M059J (cell line): Measurements from ENCODE around the gene TOMM22. TPM values are rescaled to one million over a fixed set of nuclear protein-coding genes. Genes with fewer than 3 reads are reported as not detected.
A peak's percentile ranks its signal among the peaks of the same experiment; 100 is the strongest.

Experiments
- DNase-seq: peaks from one replicate; pipeline ENCODE4 v3.0.0-alpha.2; 2012; ENCODE audit warnings: low read depth
- total RNA-seq: library from RNA; depleted of rRNA; stranded (reverse); fragments of >200 nt; shearing (Covaris generic); gene quantifications from 2 replicates; pipeline ENCODE4 v1.2.3, GENCODE V29; 2014

TOMM22 gene
- total RNA-seq, 1 experiment from 2014 or later, result 52.4 TPM

DNA sequence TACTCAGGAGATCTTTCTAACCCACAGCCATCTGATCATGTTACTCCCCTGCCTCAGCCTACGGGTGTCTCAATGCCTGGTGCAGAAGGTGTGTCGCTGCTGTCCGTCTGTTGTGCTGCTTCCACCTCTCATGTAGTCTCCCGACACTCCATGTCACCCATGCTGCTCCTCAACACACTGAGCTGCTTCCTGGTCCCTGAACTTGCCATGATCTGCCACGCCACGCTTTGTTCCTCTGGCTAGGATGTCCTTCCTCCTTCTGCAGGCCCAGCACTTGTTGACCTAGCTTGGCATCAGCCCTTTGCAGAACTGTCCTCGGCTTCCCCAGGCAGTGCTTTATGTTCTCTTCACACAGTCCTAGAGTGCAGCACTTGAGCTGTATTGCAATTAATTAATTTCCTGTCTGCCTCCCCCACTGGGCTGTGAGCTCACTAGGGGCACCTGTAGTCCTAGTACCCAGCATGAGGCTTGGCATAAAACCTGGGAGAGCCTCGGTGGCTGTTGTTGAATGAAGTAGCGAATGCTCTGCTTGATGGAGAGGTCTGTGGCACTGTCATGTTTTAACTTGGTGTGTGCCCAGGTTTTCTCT is 33.5 kb downstream of the TOMM22 start:
- no peak for DNase-seq

DNA sequence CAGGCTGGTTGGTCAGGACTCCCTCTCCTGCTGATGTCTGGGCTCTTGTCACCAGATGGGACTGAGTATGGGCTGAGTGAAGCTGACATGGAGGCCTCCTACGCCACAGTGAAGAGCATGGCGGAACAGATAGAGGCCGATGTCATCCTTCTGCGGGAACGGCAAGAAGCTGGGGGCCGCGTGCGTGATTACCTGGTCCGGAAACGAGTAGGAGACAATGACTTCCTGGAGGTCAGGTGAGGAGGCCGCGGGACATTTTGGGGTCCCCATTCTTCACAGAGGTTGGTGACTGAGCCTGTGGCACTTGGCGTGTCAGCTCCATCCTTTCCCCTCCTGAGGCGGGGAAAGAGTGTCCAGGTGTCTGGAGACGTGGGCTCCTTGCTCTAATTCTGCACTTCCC is 34.1 kb downstream of the TOMM22 start:
- no peak for DNase-seq

DNA sequence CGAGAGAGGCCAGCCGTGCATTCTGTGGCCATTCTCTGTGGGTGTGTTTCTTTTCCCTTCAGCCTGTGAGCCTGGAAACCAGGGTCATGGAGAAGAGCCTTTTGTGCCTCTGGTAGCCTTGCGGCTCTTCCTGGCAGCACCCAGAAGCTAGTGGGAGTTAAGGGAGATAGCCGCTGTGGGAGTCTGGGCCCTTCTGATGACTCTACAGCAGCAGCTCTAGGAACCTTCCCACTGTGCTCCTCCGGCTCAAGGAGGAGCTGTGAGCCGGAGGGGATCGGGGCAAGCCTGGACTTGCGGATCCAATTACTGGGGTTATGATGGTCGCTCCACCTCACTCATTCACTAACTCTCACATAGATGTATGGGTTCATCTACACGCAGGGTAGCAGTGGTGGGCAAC is 34.5 kb downstream of the TOMM22 start:
- DNase-seq, result no peak

DNA sequence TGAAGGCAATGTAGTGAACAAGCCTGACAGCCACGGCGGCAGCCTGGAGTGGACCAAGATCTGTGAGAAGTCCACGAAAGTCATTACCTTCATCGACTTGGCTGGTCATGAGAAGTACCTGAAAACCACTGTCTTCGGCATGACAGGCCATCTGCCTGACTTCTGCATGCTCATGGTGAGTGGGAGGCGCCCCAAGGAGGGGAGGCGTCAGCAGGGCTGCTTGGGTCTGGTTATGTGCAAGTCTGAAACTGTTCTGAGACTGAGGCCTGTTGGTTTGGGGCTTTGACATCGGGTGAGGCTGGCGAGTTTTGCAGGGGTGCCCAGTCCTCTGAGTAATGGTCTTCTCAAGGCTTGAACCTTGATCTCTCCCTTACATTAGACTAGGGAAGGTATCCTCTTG is 35.1 kb downstream of the TOMM22 start:
- DNase-seq, result no peak

DNA sequence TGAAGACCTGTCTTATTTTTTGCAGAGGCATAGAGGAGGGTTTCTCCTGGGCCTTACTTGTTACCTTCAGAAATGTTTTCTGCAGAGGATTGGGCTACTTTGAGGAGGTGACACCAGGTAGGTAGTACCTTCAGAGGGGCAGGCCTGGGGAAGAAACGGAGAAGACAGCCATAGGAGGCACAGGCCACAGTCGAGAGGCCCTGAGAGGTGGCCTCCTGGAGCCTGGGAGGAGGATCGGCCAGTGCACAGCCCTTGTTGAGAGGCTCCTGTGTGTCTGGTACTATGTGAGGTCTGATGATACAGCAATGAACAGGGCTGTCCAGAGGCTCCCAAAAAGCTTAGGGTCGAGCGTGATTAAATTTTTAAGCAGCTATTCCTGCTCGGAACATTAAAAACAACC is 35.5 kb downstream of the TOMM22 start:
- no peak for DNase-seq

DNA sequence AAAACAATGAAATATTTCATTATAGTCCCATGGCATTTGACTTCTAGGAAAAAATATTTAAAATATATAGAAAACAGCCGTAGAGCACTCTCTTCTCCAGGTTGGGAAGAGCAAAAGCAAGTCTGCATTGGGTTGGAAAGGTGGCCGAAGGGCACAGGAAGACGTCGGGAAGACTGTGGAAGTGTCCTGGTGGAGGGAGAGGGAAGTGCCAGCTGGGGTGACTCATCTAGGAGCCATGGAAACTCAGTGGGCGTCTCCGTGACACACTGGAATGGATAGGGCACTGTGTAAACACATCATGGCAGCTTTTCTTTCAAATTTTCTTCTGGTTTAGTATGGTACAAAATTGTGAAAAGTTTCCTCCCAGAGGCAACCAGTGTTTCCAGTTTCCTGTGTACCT is 36.7 kb downstream of the TOMM22 start:
- DNase-seq, result peak; percentile 89

DNA sequence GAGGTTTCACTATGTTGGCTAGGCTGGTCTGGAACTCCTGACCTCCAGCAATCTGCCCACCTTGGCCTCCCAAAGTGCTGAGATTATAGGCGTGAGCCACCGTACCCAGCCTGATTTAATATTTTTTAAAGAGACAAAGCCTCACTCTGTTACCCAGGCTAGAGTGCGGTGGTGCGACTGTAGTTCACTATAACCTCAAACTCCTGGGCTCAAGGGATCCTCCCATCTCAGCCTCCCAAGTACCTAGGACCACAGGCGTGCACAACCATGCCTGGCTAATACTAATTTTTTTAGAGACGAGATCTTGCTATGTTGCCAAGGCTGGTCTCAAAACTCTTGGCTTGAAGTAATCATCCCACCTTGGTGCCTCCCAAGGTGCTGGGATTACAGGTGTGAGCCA is 37.4 kb downstream of the TOMM22 start:
- DNase-seq, result no peak

DNA sequence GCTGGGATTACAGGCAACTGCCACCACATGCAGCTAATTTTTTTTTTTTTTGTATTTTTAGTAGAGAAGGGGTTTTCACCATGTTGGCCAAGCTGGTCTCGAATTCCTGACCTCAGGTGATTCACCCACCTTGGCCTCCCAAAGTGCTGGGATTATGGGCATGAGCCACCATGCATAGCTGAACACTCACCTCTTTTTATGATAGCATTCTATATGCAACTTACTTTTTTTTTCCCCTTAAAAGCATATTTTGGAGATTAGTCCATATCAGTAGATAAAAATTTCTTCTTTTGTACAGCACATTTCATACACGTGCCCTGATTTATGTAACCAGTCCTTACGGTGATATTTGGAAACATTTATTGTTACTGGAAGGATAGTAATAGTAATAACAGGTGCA is 38.6 kb downstream of the TOMM22 start:
- DNase-seq, result no peak

DNA sequence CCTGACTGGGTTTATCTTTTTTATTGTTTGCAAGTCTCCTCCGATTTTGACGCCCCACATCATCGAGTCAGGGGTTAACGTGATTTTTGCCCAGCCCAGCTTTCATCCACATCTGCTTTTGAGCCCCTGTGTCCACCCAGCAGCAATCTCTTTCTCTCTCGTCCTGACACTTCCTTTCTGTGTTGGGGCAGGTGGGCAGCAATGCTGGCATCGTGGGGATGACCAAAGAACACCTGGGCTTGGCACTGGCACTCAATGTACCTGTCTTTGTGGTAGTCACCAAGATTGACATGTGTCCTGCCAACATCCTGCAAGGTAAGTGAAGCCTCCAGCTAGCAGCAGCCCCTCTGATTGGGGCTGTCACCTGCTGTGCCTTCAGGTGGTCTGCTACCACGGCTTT is 39.8 kb downstream of the TOMM22 start:
- DNase-seq, result no peak

DNA sequence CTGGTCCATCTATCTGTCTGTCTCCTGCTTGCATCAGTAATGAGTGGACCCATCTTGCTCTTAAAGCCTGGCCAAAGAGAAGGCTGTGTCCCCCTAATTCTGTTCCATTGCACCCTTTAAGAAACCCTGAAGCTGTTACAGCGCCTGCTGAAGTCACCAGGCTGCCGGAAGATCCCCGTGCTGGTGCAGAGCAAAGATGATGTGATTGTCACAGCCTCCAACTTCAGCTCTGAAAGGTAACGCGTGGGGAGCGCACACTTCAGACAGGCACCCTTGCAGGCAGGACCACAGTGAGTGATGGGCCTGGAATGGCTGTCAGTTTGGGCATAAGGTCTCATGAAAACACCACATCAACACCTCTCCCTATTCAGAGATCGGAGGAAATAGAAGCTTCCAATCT is 42.4 kb downstream of the TOMM22 start:
- no peak for DNase-seq

DNA sequence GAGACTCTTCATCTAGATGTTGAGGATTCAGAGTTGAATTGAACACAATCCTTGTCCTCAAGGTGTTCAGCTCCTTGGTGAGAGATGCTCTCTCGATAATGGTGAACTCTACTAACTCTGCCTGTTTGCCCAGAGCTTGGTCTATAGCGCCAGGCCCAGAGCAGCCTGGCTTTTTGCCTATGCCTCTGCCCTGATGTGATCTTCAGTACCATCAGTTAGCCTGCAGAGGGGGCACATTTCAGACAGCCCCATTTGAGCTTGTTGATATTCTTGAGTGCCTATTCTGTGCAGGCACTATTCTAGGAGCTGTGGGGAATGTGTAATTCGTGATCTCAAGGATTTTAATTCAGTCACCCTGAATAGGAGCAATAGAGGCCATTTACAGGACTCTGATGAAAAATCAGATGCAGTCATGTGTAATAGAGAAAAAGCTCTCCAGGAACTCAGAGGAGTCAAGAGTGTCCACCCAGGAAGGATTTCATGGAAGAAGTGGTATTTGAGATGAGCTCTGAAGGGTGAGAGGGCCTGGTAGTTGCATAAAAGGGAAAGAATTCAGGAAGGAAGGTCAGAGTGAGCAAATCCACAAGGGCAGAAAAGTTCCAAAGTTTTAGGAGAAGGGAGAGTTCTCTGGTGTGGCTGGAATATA is 43.3 kb downstream of the TOMM22 start:
- DNase-seq, result peak; percentile 39

DNA sequence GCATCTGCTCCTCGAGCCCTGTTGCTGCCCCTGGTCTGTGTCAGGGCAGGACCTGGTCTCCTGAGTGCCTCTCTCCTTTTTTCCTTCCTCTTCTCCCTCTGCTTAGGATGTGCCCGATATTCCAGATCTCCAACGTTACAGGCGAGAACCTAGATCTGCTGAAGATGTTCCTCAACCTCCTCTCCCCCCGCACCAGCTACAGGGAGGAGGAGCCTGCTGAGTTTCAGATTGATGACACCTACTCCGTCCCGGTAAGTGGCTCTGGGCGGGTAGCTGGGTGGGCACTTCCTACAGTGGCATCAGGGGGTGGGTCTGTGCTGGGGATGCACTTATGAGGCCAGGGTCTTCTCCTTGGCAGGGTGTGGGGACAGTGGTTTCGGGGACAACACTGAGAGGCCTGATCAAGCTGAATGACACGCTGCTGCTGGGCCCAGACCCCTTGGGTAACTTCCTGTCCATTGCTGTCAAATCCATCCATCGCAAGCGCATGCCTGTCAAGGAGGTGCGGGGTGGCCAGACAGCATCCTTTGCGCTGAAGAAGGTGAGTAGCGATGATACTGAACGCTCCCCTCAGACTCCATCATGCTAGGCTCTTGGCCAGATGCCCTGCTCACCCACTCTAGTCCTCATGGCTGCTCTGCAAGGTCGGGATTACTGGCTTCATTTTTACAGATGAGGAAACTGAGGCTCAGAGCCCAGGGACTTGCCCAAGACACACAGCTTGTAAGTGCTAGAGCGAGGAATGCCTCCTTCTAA is 44.3 kb downstream of the TOMM22 start:
- no peak for DNase-seq

DNA sequence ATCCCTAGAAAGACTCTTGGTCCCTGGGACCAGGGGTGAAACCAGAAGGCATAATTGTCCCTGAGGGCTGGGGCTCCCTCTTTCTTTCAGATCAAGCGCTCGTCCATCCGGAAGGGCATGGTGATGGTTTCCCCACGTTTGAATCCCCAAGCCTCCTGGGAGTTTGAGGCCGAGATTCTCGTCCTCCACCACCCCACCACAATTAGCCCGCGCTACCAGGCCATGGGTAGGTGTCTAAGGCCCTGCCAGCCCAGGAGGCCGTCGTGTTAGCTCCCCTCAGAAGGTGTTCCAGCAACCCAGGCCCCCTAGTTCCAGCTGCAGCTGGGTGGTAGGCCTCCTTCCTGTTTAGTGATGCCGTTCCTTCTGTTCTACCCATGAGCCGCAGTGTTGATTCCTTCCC is 45.4 kb downstream of the TOMM22 start:
- DNase-seq, result no peak

DNA sequence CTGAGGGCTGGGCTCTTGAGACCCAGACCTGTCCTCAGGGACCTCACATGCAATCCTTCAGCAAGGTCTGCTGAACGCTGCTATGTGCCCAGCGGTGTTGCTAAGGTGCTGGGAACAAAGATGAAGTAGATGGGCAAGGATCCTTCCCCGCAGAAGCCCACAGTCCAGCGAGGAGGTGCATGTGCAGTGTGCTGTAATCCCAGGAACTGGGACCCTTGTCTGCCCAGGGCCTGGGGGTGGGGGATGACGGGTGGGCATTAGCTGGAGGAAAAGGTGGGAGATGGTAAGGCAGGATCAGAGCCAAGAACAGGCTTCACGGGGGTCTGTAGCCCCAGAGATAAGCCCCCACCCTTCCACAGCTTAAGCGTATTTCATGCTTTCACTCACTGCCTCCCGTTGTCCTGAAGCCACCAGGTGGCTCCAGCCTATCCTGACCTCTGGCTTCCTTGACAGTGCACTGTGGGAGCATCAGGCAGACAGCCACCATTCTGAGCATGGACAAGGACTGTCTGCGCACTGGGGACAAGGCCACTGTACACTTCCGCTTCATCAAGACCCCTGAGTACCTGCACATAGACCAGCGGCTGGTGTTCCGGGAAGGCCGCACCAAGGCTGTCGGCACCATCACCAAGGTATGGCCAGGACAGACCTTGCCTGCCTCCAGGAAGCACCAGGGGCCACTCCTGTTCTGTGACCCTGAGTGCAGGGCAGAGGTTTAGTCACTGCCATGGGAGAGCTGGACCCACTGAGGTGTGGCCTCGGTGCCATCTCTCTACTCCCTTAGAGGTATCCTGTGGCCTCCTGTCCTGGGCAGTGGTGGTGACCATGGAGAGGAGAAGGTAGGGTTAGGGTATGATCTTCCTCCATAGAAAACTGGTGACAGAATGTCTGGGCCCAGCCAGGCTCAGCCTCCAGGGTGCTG is 46.0 kb downstream of the TOMM22 start:
- no peak for DNase-seq

DNA sequence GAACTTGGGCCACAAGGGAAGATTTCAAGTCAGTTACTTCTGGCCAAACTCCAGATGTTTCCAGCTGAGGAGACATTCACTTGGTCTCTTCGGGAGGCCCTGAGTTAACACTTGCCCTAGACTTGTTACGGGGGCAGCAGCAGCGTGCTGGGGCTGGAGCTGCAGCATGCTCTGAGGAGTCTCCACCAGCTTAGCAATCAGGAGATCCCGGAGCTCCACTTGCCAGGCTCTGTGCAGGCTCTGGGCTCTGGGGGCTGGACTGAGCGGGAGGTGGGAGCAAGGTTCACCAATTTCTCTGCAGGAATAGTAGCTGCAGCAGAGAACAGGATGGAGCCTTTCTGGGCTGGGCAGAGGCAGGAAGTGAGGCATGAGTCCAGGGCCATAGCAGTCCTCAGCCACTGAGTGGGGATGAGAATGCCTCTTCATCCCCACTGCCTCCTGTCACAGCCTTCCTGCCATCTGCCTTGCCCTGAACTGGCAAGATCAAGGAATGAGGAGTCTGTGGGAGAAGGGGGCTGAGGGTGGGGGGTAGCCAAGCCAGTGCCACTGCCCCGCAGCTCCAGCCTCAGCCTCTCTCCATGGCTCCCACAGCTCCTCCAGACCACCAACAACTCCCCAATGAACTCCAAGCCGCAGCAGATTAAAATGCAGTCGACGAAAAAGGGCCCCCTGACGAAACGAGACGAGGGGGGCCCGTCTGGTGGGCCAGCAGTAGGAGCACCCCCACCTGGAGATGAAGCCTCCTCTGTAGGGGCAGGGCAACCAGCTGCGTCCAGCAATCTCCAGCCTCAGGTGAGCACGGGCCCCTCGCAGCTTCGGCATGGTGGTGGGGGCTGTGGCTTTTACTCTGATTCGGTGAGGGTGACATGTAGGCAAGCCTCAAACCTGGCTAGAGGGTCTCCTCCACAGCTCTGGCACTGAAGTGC is 47.4 kb downstream of the TOMM22 start:
- DNase-seq, result no peak

DNA sequence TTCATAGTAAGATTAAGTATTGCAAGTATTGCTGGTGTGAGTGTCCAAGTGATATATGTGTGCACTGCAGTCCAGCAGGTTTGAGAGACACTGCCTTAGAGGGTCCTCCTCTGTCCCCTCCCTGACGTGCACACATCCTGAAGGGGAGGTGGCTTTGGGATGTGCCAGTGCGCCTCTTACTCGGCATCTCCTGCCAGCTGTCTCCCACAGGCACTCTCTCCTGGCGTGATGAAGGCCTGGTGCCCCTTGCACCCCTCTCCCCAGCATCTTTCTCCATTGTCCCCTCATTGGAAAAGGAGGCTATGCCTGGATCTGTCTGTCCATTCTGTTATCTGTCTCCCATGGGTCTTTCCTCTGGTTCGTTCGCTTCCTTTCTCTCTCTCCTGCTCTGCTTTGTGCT is 48.2 kb downstream of the TOMM22 start:
- no peak for DNase-seq

DNA sequence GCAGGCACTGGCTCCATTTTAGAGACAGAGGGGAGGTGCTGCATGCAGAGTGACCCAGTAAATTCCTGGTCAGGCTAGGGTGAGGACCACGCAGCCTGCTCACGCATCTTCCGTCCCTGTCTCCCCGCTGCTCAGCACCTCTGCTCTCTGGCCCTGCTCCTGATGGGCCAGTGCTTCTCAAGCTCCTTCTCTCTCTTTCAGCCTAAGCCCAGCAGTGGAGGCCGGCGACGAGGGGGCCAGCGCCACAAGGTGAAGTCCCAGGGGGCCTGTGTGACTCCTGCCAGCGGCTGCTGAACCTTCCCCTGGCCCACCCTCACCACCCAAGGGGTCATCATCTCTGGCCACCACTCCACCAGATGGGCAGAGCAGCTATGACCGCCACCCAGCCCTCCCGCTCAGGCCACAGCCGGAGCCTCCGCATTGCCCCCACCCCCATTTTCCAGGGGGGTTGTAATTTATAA is 48.7 kb downstream of the TOMM22 start:
- DNase-seq, result no peak

DNA sequence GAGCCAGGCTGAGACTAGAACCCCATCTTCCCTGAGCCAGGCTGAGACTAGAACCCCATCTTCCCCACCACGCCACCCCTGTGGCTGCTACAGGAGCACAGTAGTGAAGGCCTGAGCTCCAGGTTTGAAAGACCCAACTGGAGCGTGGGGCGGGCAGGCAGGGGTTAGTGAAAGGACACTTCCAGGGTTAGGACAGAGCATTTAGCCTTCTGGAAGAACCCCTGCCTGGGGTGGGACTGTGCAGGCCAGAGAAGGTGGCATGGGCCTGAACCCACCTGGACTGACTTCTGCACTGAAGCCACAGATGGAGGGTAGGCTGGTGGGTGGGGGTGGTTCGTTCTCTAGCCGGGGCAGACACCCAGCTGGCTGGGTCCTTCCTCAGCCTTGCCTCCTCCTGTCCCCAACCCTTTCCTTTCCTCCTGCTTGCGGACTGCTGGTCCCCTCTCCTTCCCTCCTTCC is 50.0 kb downstream of the TOMM22 start:
- no peak for DNase-seq

DNA sequence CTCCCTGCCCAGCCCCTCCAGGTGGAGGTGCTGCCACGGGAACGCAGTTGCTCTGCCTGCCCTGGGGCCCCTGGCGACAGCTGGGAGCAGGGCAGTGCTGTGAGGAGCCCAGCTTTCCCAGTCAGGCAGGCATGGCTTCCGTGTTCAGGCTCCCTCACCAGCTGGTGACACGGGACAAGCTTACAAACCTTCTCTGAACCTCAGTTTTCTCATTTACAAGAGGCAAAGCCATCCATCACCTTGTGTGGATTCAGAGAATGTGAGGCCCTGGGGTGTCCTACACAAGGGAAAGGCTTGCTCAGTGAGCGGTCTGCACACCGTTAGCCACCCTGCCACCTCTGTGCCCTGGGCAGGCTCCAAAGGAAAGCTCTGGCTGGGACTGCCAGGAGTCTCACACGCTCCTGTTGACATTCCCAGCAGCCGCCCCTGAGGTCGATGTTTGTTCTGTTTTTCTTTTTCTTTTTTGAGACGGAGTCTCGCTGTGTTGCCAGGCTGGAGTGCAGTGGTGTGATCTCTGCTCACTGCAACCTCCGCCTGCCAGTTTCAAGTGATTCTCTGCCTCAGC is 50.6 kb downstream of the TOMM22 start:
- DNase-seq, result no peak

DNA sequence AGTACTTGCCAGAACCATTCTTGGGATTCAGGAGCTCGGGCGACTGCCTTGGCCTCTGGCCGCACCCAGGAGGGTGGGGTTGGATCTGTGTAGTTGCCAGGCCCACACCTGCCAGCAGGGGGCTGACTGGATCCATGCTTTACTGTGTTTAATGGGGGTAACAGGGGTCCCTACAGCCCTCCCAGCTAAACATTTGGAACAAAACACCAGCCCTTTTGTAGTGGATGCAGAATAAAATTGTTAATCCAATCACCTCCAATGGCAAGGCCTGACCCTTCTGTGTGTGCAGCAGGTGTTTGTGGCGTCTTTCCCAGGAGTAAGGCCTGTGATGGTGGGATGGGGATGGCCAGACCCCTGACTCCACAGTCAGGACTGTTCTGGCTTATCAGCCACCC is 51.6 kb downstream of the TOMM22 start:
- no peak for DNase-seq
